Astrocyte of the spinal cord (primary cell): Measurements from ENCODE around the gene UBAC2.

ENCODE experiments used
- DNase-seq: peaks from one replicate; pipeline ENCODE4 v3.0.0; 2011; ENCODE audit warnings: low read depth, low spot score
- H3K4me3 ChIP-seq: 2 replicates; pipeline ENCODE4 v1.5.1; 2011; ENCODE audit warnings: low read depth, mild to moderate bottlenecking, low read length, moderate library complexity
- CTCF ChIP-seq: IDR thresholded peaks from 2 replicates; pipeline ENCODE4 v1.5.1; 2012; ENCODE audit warnings: low read depth, mild to moderate bottlenecking, low read length, inconsistent platforms
- in situ Hi-C: cut with HindIII; loops from 2 replicates; pipeline ENCODE4 v1.10.0; 2017; ENCODE audit warnings: low sequenced_read_pairs

UBAC2 gene

GRCh38 chr13:99251921-99252320 lies 51.3 kb downstream of the UBAC2 start:
- TF ChIP-seq CTCF = no peak
- in situ Hi-C loops = no loop called here
- DNase-seq = no peak
- no peak overlapping the region for H3K4me3 ChIP-seq

- DNase-seq = no peak
- no peak overlapping the region for H3K4me3 ChIP-seq
- in situ Hi-C loops = no loop called here
- no peak for TF ChIP-seq CTCF
These were observed 54.2 kb downstream of the UBAC2 start for GRCh38 chr13:99254830-99255229.

GRCh38 chr13:99255271-99255670 lies 54.6 kb downstream of the UBAC2 start:
- H3K4me3 ChIP-seq = no peak overlapping the region
- no peak for TF ChIP-seq CTCF
- in situ Hi-C loops = no loop called here
- DNase-seq = no peak

- H3K4me3 ChIP-seq = no peak overlapping the region
- DNase-seq = no peak
- no peak for TF ChIP-seq CTCF
- in situ Hi-C loops = no loop called here
These were observed 55.6 kb downstream of the UBAC2 start for GRCh38 chr13:99256283-99256682.

- DNase-seq = peak; percentile 20
- no peak overlapping the region for H3K4me3 ChIP-seq
- in situ Hi-C loops = no loop called here
- no peak for TF ChIP-seq CTCF
These were observed 56.1 kb downstream of the UBAC2 start for GRCh38 chr13:99256709-99257108.

GRCh38 chr13:99257291-99257690 lies 56.6 kb downstream of the UBAC2 start:
- no peak for DNase-seq
- in situ Hi-C loops = no loop called here
- TF ChIP-seq CTCF = no peak

More at GRCh38 chr13:99257291-99257690, 56.6 kb downstream of the UBAC2 start:
- no peak overlapping the region for H3K4me3 ChIP-seq
